GM18519 (cell line): Measurements from ENCODE around the gene CCDC190.
"Not testable (repeated sequence)": the region's sequence is repeated elsewhere in the genome, so short reads cannot be mapped to it uniquely, and the experiment has no call there.

Experiments used
- ATAC-seq: cut with Tn5 transposase; IDR thresholded peaks from one replicate; pipeline ENCODE4 v1.9.1; 2021; ENCODE audit warnings: mild to moderate bottlenecking, moderate library complexity; ENCODE audit not compliant: unreplicated experiment, low FRiP score

The CCDC190 gene

GRCh38 chr1:162838863-162839262 lies 22.1 kb downstream of the CCDC190 start:
- ATAC-seq = no peak

GRCh38 chr1:162835157-162835899 lies 25.6 kb downstream of the CCDC190 start:
- ATAC-seq = peak; percentile 93

DNA sequence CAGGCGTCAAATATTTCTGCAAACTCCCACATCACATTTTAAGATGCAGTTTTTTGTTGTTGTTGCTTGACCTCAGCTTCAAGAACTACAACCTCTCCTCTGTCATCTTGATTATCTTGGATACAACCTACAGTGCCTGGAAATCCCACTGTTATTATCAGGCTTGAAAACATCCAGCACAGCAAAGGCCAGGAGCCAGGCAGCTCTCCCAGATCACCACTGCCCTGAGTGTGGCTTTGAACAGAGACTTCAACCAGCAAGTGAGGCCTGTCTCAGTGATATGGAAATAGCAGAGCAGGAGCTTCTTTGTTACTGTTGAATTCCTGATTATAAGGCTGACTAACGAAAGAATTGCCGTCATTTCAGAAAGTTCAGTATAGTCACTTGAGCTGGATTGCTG lies 28.5 kb downstream of the CCDC190 start:
- no peak for ATAC-seq

DNA sequence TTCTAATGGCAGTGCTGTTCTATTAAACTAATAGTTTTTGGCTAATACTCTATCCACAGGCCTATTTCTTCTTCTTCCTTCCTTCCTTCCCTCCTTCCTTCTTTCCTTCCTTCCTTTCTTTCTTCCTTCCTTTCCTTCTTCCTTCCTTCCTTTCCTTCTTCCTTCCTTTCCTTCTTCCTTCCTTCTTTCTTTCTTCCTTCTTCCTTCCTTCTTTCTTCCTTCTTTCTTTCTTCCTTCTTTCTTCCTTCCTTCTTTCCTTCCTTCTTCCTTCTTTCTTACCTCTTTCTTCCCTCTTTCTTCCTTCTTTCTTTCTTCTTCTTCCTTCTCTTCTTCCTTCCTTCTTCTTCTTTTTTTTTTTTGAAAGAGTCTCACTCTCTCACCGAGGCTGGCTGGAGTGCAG lies 31.7 kb downstream of the CCDC190 start:
- no peak for ATAC-seq

DNA sequence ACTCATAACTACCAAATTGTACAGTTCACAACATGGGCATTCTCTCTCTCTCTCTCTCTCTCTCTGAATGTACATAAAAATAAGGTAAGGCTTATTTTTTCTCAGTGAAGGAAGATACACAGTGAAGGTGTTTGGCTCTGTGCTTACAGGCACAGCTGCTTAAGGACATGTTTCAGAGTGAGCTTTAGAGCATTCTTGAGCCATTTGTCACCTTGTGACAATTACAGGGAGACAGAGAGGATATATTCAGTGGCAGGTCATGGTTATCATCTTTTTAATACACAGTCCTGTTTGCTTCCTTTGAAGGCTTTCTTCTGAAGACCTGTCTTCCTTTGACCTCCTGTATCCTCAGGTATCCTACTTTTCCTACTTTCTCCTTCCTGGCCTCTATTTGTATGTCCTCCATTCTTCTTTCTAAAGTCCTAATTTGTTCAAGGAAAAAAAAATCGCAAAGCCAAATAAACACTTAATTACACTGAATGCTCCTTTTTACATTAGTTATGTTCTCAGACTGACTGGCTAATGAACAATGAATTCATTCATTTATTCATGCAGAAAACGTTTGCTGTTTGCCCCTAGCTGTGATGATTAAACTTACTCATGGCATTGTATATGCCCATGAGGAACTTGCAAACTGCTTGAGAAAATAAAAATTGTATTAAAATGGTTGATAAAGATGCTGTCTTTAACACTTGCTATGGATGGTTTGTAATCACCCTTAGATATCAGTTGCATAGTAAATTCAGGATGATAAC lies 37.0 kb downstream of the CCDC190 start:
- no peak for ATAC-seq

DNA sequence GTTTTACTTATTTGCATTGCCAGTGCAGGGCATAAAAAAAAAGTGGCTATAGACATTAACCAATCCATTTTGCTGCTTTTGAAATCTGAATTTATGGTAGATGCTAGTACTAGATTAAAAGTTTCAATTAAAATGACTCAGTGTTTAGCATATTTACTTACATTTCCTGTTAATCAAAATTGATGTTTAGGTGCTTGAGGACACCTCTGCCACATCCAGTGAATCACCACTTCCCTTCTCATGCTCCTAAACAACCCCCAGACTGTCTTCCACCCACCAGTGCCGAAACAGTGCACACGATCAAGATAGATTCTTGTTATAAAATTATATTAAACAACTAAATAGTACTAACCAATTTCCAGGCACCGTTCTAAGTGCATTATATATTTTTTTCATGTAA lies 37.7 kb downstream of the CCDC190 start:
- no peak for ATAC-seq

DNA sequence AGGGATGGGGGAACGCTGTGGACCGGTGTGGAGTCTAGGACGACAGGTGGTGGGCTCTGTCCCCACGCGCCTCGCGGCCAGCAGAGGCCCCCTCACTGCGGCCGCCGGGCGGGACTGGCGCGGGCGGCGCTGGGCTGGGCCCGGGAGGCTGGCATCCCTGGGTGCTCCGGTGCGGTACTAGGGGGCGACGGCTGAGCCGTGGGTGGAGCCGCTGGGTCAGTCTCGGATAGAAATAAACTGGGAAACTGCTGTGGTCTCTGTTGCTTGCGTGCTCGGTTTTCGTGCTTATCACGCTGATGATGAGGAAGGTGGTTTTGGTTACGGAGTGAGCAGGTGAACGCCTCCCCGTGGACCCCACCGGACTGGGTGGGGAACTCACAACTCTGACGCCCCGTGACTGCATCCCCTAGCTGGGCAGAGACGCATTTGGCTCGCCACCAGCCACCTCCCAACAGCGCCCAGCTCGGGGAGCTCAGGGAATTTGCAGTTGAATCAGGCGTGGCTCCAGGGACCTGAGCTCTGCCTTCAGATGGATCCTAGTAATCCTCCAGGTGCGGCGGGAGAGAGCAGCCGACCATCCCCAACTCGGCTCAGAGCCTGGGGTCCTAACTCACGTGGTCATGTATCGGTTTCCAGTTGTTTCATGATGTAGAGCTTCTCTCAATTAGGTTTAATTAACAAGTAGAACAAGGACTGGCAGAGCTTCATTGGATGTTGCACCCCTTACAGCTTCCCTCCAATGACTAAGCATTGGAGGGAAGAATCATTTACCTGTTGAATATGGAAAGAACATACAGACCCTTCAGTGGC lies 38.4 kb downstream of the CCDC190 start:
- no peak for ATAC-seq

- not testable (repeated sequence) for ATAC-seq
Observed at GRCh38 chr1:162818666-162819065, 42.3 kb downstream of the CCDC190 start.

GRCh38 chr1:162818136-162818535 lies 42.8 kb downstream of the CCDC190 start:
- not testable (repeated sequence) for ATAC-seq

DNA sequence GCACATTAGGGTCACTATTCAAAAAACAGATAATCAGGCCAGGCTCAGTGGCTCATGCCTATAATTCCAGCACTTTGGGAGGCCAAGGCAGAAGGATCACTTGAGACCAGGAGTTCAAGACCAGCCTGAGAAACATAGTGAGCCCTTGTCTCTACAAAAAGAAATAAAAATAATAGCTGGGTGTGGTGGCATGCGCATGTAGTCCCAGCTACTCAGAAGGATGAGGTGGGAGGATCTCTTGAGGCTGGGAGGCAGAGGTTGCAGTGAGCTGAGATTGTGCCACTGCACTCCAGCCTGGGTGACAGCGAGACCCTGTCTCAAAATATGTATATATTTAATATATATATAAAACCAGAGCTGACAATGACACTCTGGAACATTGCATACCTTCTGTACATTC lies 48.6 kb downstream of the CCDC190 start:
- ATAC-seq = not testable (repeated sequence)

DNA sequence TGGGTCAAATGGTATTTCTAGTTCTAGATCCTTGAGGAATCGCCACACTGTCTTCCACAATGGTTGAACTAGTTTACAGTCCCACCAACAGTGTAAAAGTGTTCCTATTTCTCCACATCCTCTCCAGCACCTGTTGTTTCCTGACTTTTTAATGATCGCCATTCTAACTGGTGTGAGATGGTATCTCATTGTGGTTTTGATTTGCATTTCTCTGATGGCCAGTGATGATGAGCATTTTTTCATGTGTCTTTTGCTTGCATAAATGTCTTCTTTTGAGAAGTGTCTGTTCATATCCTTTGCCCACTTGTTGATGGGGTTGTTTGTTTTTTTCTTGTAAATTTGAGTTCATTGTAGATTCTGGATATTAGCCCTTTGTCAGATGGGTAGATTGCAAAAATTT lies 53.5 kb downstream of the CCDC190 start:
- not testable (repeated sequence) for ATAC-seq
